ENCODE measurements around the gene HELB.

Gene HELB

GRCh38 chr12:66304296-66304900 is 2.1 kb downstream of the HELB start:
- DNase-seq = no peak

- DNase-seq = no peak
Measured at GRCh38 chr12:66309606-66310005, 7.3 kb downstream of the HELB start.

- DNase-seq = no peak
Measured at GRCh38 chr12:66312189-66312588, 9.9 kb downstream of the HELB start.

GRCh38 chr12:66314278-66314677 is 12.0 kb downstream of the HELB start:
- DNase-seq = no peak

- DNase-seq = no peak
Measured at GRCh38 chr12:66319266-66319954, 17.1 kb downstream of the HELB start.

GRCh38 chr12:66320996-66321395 is 18.7 kb downstream of the HELB start:
- no peak for DNase-seq

GRCh38 chr12:66321435-66321834 is 19.1 kb downstream of the HELB start:
- DNase-seq = no peak

- no peak for DNase-seq
Measured at GRCh38 chr12:66323017-66323416, 20.7 kb downstream of the HELB start.

- DNase-seq = no peak
Measured at GRCh38 chr12:66329941-66330340, 27.6 kb downstream of the HELB start.

- DNase-seq = no peak
Measured at GRCh38 chr12:66331016-66331415, 28.7 kb downstream of the HELB start.

GRCh38 chr12:66331814-66332213 is 29.5 kb downstream of the HELB start:
- no peak for DNase-seq

GRCh38 chr12:66335746-66336145 is 33.5 kb downstream of the HELB start:
- DNase-seq = no peak

GRCh38 chr12:66337381-66338010 is 35.2 kb downstream of the HELB start:
- no peak for DNase-seq

GRCh38 chr12:66340131-66340530 is 37.8 kb downstream of the HELB start:
- DNase-seq = no peak

GRCh38 chr12:66341126-66341525 is 38.8 kb downstream of the HELB start:
- DNase-seq = no peak

- DNase-seq = no peak
Measured at GRCh38 chr12:66345212-66345611, 42.9 kb downstream of the HELB start.

- no peak for DNase-seq
Measured at GRCh38 chr12:66345956-66346355, 43.7 kb downstream of the HELB start.

- no peak for DNase-seq
Measured at GRCh38 chr12:66351301-66351700, 49.0 kb downstream of the HELB start.

GRCh38 chr12:66352197-66352596 is 49.9 kb downstream of the HELB start:
- no peak for DNase-seq

- DNase-seq = no peak
Measured at GRCh38 chr12:66352899-66353298, 50.6 kb downstream of the HELB start.

- DNase-seq = no peak
Measured at GRCh38 chr12:66354291-66354690, 52.0 kb downstream of the HELB start.

- DNase-seq = no peak
Measured at GRCh38 chr12:66359300-66359699, 57.0 kb downstream of the HELB start.

GRCh38 chr12:66361703-66362102 is 59.4 kb downstream of the HELB start:
- DNase-seq = no peak

- DNase-seq = no peak
Measured at GRCh38 chr12:66365718-66366490, 63.6 kb downstream of the HELB start.

Measured in NCI-H1048 (cell line).